ENCODE measurements around the gene LRIG2. TPM values are rescaled to one million over a fixed set of nuclear protein-coding genes. Genes with fewer than 3 reads are reported as not detected.

LRIG2 gene
- total and polyA plus RNA-seq, 2 donors (not counting 1 experiment from before 2014, with no cell fraction given): 12.4 to 30.6 TPM

- Mint-ChIP-seq H3K27ac (no peak overlapping the region), H3K27me3 (no peaks in the 10 kb centered on the region), H3K4me1 (no peaks in the 10 kb centered on the region), H3K9me3 (ENCODE audit: insufficient read depth) (no peaks in the 10 kb centered on the region), H3K4me3 (no peak overlapping the region)
- peaks cover 9 to 50% of the 10 kb centered on the region in 2 experiments for H3K36me3 ChIP-seq (replicated peaks in 1 of 2; ENCODE audit: control extremely low read depth in 1 of 2, control insufficient read depth in 1 of 2, extremely low read depth in 1 of 2, insufficient read depth in 2 of 2, low read length in 1 of 2)
- no peak overlapping the region for H3K27ac ChIP-seq (ENCODE audit: low read length in 2 of 2)
- H3K4me3 ChIP-seq (ENCODE audit: control extremely low read depth in 1 of 5, extremely low read depth in 1 of 5, insufficient read depth in 1 of 5, low read depth in 2 of 5, low read length in 4 of 5): no peak overlapping the region
- no peaks in the 10 kb centered on the region for H3K9me3 ChIP-seq (ENCODE audit: control extremely low read depth in 1 of 3, control insufficient read depth in 2 of 3, insufficient read depth in 1 of 3, low read length in 2 of 3)
- H3K4me2 ChIP-seq (replicated peaks; ENCODE audit: low read depth, low read length, poor library complexity, severe bottlenecking): no peak overlapping the region
- ChIA-PET CTCF (no interaction called here), POLR2A (no interaction called here)
- H3K27me3 ChIP-seq (replicated peaks in 1 of 4; ENCODE audit: control extremely low read depth in 1 of 4, control insufficient read depth in 3 of 4, insufficient read depth in 4 of 4, low read length in 3 of 4): no peaks in the 10 kb centered on the region
- H2AFZ ChIP-seq (ENCODE audit: insufficient read depth, low read depth, low read length, poor library complexity, severe bottlenecking): no peak overlapping the region
- TF ChIP-seq EZH2 (IDR thresholded peaks at IDR 0.05; ENCODE audit: borderline replicate concordance, insufficient read depth, low read depth, low read length, poor library complexity, severe bottlenecking): no peak
- TF ChIP-seq, protein P1, sequence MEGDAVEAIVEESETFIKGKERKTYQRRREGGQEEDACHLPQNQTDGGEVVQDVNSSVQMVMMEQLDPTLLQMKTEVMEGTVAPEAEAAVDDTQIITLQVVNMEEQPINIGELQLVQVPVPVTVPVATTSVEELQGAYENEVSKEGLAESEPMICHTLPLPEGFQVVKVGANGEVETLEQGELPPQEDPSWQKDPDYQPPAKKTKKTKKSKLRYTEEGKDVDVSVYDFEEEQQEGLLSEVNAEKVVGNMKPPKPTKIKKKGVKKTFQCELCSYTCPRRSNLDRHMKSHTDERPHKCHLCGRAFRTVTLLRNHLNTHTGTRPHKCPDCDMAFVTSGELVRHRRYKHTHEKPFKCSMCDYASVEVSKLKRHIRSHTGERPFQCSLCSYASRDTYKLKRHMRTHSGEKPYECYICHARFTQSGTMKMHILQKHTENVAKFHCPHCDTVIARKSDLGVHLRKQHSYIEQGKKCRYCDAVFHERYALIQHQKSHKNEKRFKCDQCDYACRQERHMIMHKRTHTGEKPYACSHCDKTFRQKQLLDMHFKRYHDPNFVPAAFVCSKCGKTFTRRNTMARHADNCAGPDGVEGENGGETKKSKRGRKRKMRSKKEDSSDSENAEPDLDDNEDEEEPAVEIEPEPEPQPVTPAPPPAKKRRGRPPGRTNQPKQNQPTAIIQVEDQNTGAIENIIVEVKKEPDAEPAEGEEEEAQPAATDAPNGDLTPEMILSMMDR (IDR thresholded peaks at IDR 0.05): no peak
- WGBS (ENCODE audit: insufficient coverage): 100% methylated on average over 1 of the region's 2 CpGs
- DNase-seq (no peak), ATAC-seq (ENCODE audit: low read depth) (no peak)
- no peak overlapping the region for H3K9ac ChIP-seq (ENCODE audit: low read length)
- H3K79me2 ChIP-seq (ENCODE audit: control insufficient read depth, insufficient read depth, low read length): no peaks in the 10 kb centered on the region
- no peaks in the 10 kb centered on the region for H3K4me1 ChIP-seq (ENCODE audit: control insufficient read depth in 2 of 2, insufficient read depth in 2 of 2, low read length in 2 of 2)
- intact Hi-C loops (cut with micrococcal nuclease): no loop called here
- peaks cover 4% of the 10 kb centered on the region for H4K20me1 ChIP-seq (ENCODE audit: control insufficient read depth, insufficient read depth, low read length, poor library complexity, severe bottlenecking)
Measured at GRCh38 chr1:113126207-113126606, 53.2 kb downstream of the LRIG2 start.

GRCh38 chr1:113128116-113128515 is 55.1 kb downstream of the LRIG2 start:
- Histone ChIP-seq H3K36me3 (replicated peaks in 1 of 2; ENCODE audit: control extremely low read depth in 1 of 2, control insufficient read depth in 1 of 2, extremely low read depth in 1 of 2, insufficient read depth in 2 of 2, low read length in 1 of 2) (peaks cover 9 to 35% of the 10 kb centered on the region in 2 experiments), H3K9me3 (ENCODE audit: control extremely low read depth in 1 of 3, control insufficient read depth in 2 of 3, insufficient read depth in 1 of 3, low read length in 2 of 3) (no peaks in the 10 kb centered on the region), H3K4me1 (ENCODE audit: control insufficient read depth in 2 of 2, insufficient read depth in 2 of 2, low read length in 2 of 2) (no peaks in the 10 kb centered on the region), H3K79me2 (ENCODE audit: control insufficient read depth, insufficient read depth, low read length) (no peaks in the 10 kb centered on the region), H3K9ac (ENCODE audit: low read length) (no peak overlapping the region), H3K27me3 (replicated peaks in 1 of 4; ENCODE audit: control extremely low read depth in 1 of 4, control insufficient read depth in 3 of 4, insufficient read depth in 4 of 4, low read length in 3 of 4) (no peaks in the 10 kb centered on the region), H3K4me2 (replicated peaks; ENCODE audit: low read depth, low read length, poor library complexity, severe bottlenecking) (no peak overlapping the region), H4K20me1 (ENCODE audit: control insufficient read depth, insufficient read depth, low read length, poor library complexity, severe bottlenecking) (no peaks in the 10 kb centered on the region), H3K27ac (ENCODE audit: low read length in 2 of 2) (no peak overlapping the region), H2AFZ (ENCODE audit: insufficient read depth, low read depth, low read length, poor library complexity, severe bottlenecking) (no peak overlapping the region), H3K4me3 (ENCODE audit: control extremely low read depth in 1 of 5, extremely low read depth in 1 of 5, insufficient read depth in 1 of 5, low read depth in 2 of 5, low read length in 4 of 5) (no peak overlapping the region)
- DNase-seq (no peak), ATAC-seq (ENCODE audit: low read depth) (no peak)
- Mint-ChIP-seq H3K27me3 (no peaks in the 10 kb centered on the region), H3K4me3 (no peak overlapping the region), H3K27ac (no peak overlapping the region), H3K9me3 (ENCODE audit: insufficient read depth) (no peaks in the 10 kb centered on the region), H3K4me1 (no peaks in the 10 kb centered on the region)
- TF ChIP-seq, protein P1 (IDR thresholded peaks at IDR 0.05): no peak
- TF ChIP-seq EZH2 (IDR thresholded peaks at IDR 0.05; ENCODE audit: borderline replicate concordance, insufficient read depth, low read depth, low read length, poor library complexity, severe bottlenecking): no peak
- intact Hi-C loops (cut with micrococcal nuclease): no loop called here
- CTCF ChIA-PET: no interaction called here
- no CpG with 5 or more reads among the region's 2 CpGs for WGBS (ENCODE audit: insufficient coverage)
- POLR2A ChIA-PET: no interaction called here

Data from B cell (primary cell).